Upper lobe of left lung (tissue), 6 donors: ENCODE measurements around the gene ELAC1. TPM values are rescaled to one million over a fixed set of nuclear protein-coding genes. Genes with fewer than 3 reads are reported as not detected.

ENCODE experiments used
- ATAC-seq, 2 donors: fragments of 200-7000 bp; cut with Tn5 transposase; one replicate each; pipeline ENCODE4 v1.9.1; 2022; ENCODE audit warnings: mild to moderate bottlenecking in 2 of 2, moderate library complexity in 2 of 2; ENCODE audit not compliant: low FRiP score in 2 of 2
- DNase-seq, 2 donors: peaks; one replicate each; pipeline ENCODE4 v3.0.0-alpha.2; 2019 to 2020
- H3K27ac ChIP-seq, 4 donors: fragments of 200-600 bp; sonication (generic); one replicate each; pipeline ENCODE4 v1.5.1; 2016 to 2019
- H3K27me3 ChIP-seq, 4 donors: fragments of 200-600 bp; sonication (generic); one replicate each; pipeline ENCODE4 v1.5.1; 2017 to 2019
- H3K36me3 ChIP-seq, 4 donors: fragments of 200-600 bp; sonication (generic); one replicate each; pipeline ENCODE4 v1.5.1; 2016 to 2019
- H3K4me1 ChIP-seq, 4 donors: fragments of 200-600 bp; sonication (generic); one replicate each; pipeline ENCODE4 v1.5.1; 2018 to 2019
- H3K4me3 ChIP-seq, 4 donors: fragments of 200-600 bp; sonication (generic); one replicate each; pipeline ENCODE4 v1.5.1; 2017 to 2019; ENCODE audit warnings: mild to moderate bottlenecking in 2 of 4, moderate library complexity in 1 of 4
- H3K9me3 ChIP-seq, 4 donors: fragments of 200-600 bp; sonication (generic); one replicate each; pipeline ENCODE4 v1.5.1; 2018 to 2019
- EP300 ChIP-seq, 4 donors: sonication (generic); formaldehyde crosslinking; IDR thresholded peaks; one replicate each; pipeline ENCODE4 v1.5.1; 2017; ENCODE audit warnings: antibody characterized with exemption in 4 of 4, control low read depth in 2 of 4
- POLR2A ChIP-seq, 4 donors: fragments of 450-650 bp; IDR thresholded peaks; one replicate each; pipeline ENCODE4 v1.5.1; 2016 to 2017; ENCODE audit warnings: antibody characterized with exemption in 4 of 4, mild to moderate bottlenecking in 2 of 4
- POLR2AphosphoS5 ChIP-seq, 2 donors: sonication (generic); formaldehyde crosslinking; IDR thresholded peaks; one replicate each; pipeline ENCODE4 v1.5.1; 2017; ENCODE audit warnings: antibody characterized with exemption in 2 of 2
- WGBS, 2 donors: methylation state at CpG; one replicate each; pipeline ENCODE4 v1.1.5; 2017 to 2018; 5-methylcytosine and 5-hydroxymethylcytosine counted together
- total RNA-seq, 6 donors: library from RNA; depleted of rRNA in 4 of 6; stranded (reverse); fragments of >200 nt in 4 of 6; gene quantifications; one replicate each; pipeline versions ENCODE4 v1.1.0 to v1.2.1, GENCODE V29; 2016 to 2021
- TF ChIP-seq, protein P1 (sequence below), 6 experiments: fragments of 450-650 bp in 4 of 6; fragments of 200-600 bp in 2 of 6; sonication (generic) in 2 of 6; IDR thresholded peaks; one replicate each; pipeline ENCODE4 v1.5.1; 2016 to 2019; ENCODE audit warnings: antibody characterized with exemption in 6 of 6
- donor health status: DM: no; HTN: no; CAD: no; lungs with moderate emphysema.
- donor health status: DM: no; HTN: yes; CAD: no; lungs with severe emphysema.

Gene ELAC1
- total RNA-seq, 6 donors from 2014 or later: 2.3 to 11.9 (median 9.3) TPM

DNA sequence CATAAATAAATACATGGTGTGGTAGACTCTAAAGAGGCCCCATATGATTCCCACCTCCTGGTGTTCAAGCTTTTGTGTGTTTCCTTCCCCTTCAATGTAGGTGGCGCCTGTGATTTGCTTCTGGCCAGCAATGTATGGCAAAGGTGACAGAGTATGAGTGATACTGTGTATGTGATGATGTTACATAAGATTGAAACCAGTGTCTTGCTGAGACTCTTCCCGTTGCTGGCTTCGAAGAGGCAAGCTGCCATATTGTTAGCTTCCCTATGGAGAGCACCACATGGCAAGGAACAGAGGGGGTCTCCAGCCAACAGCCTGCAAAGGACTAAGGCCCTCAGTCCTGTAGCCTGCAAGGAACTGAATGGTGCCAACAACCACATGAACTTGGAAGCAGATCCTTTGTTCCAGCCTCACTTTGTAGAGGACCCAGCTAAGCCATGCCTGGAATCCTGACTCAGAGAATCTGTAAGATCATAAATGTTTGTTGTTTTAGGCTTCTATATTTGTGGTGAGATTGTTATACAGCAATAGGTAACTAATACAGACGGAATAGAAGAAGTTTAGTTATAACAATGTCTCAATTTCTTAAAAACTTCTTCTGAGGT lies 60.5 kb downstream of the ELAC1 start:
- TF ChIP-seq, protein P1, sequence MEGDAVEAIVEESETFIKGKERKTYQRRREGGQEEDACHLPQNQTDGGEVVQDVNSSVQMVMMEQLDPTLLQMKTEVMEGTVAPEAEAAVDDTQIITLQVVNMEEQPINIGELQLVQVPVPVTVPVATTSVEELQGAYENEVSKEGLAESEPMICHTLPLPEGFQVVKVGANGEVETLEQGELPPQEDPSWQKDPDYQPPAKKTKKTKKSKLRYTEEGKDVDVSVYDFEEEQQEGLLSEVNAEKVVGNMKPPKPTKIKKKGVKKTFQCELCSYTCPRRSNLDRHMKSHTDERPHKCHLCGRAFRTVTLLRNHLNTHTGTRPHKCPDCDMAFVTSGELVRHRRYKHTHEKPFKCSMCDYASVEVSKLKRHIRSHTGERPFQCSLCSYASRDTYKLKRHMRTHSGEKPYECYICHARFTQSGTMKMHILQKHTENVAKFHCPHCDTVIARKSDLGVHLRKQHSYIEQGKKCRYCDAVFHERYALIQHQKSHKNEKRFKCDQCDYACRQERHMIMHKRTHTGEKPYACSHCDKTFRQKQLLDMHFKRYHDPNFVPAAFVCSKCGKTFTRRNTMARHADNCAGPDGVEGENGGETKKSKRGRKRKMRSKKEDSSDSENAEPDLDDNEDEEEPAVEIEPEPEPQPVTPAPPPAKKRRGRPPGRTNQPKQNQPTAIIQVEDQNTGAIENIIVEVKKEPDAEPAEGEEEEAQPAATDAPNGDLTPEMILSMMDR (IDR thresholded peaks at IDR 0.05): no peak
- TF ChIP-seq EP300 (IDR thresholded peaks at IDR 0.05) (no peak), POLR2A (IDR thresholded peaks at IDR 0.05) (no peak), POLR2AphosphoS5 (IDR thresholded peaks at IDR 0.05) (no peak)
- no peaks in the 10 kb centered on the region for H3K9me3 ChIP-seq
- no peak for DNase-seq
- H3K4me1 ChIP-seq: peaks cover 13 to 44% (median 39%) of the 10 kb centered on the region in 4 donors
- no peaks in the 10 kb centered on the region for H3K27me3 ChIP-seq
- ATAC-seq: no peak
- H3K4me3 ChIP-seq: no peak overlapping the region
- 82 to 85% methylated on average over 4 of the region's 4 CpGs for WGBS, 2 donors
- H3K36me3 ChIP-seq: peaks cover 0 to 17% (median 2%) of the 10 kb centered on the region in 4 donors
- H3K27ac ChIP-seq: no peak overlapping the region

DNA sequence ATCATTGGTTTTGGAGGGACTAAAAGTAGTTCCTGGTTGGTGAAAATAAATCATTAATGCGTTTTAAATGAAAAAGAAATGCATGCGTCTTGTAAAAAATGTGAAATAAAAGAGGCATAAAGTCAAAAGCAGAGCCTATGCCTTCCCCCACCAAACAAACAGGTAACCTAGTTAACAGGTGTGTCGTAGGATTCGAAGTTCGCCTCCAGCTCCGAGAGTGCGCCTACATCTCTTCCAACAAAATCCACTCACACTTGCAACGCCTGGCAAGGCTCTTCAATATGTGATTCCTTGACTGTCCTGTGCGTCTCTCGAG lies 61.5 kb downstream of the ELAC1 start:
- WGBS, 2 donors: 10 to 16% methylated on average over 10 of the region's 10 CpGs
- DNase-seq (no peak), ATAC-seq (peak in 1 of 2 donors; percentile 48)
- Histone ChIP-seq H3K36me3 (peaks cover 0 to 18% (median 1%) of the 10 kb centered on the region in 4 donors), H3K27me3 (no peaks in the 10 kb centered on the region), H3K4me3 (peak overlapping the region; percentile 64 to 96 (median 78)), H3K27ac (peak overlapping the region; percentile 96 to 99 (median 99)), H3K9me3 (no peaks in the 10 kb centered on the region), H3K4me1 (peaks cover 13 to 54% (median 46%) of the 10 kb centered on the region in 4 donors)
- TF ChIP-seq POLR2A (IDR thresholded peaks at IDR 0.05) (no peak), POLR2AphosphoS5 (IDR thresholded peaks at IDR 0.05) (no peak), EP300 (IDR thresholded peaks at IDR 0.05) (no peak)
- TF ChIP-seq, protein P1 (IDR thresholded peaks at IDR 0.05): no peak

DNA sequence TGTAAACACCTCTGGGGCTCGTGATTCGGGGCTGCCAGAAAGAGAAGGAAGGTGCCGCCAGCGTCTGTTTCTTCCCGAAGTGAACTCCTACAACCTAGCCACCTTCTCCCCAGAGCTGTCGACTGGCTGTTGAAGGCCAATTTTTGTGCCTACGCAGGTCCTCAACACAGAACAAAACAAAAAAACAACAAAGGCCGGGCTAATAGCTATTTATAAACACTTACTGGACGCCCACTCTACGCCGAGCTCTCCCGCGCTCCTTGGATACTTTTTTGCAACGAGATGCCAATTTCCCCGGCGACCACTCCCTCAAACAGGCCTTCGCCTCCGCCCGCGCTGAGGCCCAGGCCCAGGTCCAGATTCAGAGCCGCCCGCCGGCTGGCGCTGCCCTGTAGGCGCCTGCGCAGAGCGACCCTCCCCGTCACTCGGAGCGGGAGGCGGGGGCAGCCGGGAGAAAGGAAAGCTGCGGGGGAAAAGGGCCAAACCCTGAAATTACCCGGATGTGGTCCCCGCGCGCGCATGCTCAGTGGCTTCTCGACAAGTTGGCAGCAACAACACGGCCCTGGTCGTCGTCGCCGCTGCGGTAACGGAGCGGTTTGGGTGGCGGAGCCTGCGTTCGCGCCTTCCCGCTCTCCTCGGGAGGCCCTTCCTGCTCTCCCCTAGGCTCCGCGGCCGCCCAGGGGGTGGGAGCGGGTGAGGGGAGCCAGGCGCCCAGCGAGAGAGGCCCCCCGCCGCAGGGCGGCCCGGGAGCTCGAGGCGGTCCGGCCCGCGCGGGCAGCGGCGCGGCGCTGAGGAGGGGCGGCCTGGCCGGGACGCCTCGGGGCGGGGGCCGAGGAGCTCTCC lies 62.1 kb downstream of the ELAC1 start, which contains the start of gene SMAD4:
TSS of gene SMAD4 (plus strand) at position 520 of the 843 bp plus-strand sequence. CDS start 16,834 bp downstream, outside the sequence.
- Histone ChIP-seq H3K27me3 (no peaks in the 10 kb centered on the region), H3K4me1 (peaks cover 15 to 59% (median 51%) of the 10 kb centered on the region in 4 donors), H3K9me3 (no peaks in the 10 kb centered on the region), H3K4me3 (peak within 1 kb of the TSS; percentile 64 to 96 (median 78)), H3K27ac (peak within 1 kb of the TSS; percentile 96 to 99 (median 99)), H3K36me3 (peaks cover 0 to 16% (median 2%) of the 10 kb centered on the region in 4 donors)
- DNase-seq: peak; percentile 95 to 98
- TF ChIP-seq EP300 (IDR thresholded peaks at IDR 0.05) (peak in 1 of 4 donors; percentile 3), POLR2A (IDR thresholded peaks at IDR 0.05) (peak in 3 of 4 donors; percentile 79 to 98 (median 95)), POLR2AphosphoS5 (IDR thresholded peaks at IDR 0.05) (peak; percentile 96)
- TF ChIP-seq, protein P1 (IDR thresholded peaks at IDR 0.05): peak in 3 of 6 experiments; percentile 6 to 19 (median 10)
- ATAC-seq: peak; percentile 98
- 2% methylated on average over 17 to 32 of the region's 79 CpGs for WGBS, 2 donors

DNA sequence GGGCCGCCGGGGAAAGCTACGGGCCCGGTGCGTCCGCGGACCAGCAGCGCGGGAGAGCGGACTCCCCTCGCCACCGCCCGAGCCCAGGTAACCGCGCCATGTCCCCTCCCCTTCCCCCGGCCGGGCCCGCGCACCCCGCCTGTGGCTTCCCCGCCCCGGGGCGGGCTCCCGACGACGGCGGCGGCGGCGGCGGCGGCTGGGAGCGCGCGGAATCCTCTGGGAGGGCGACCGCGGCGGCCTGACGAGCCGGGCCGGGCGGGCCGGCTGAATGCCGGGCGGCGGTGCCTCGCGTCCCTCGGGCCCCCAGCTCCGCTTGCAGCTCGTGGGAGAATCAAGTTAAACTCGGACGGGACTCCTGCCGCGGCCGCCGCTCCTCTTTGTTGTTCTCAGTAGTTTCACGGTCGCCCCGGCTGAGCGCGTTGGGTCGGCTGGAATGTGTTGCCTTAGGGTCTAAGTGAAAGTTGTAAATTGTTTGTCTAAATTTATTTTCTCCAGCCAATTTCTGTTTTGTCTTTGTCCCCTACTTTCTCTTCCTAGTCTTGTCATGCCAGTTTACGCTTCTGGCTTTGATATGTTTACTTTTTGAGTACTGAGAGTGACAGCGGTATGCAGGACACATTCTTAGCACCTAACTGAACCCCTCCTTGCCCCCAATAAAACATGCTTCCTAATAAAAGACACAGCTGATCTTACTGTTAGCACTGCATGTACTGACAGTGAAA lies 62.9 kb downstream of the ELAC1 start:
- H3K27ac ChIP-seq: peak overlapping the region; percentile 96 to 99 (median 99)
- H3K4me1 ChIP-seq: peaks cover 23 to 67% (median 59%) of the 10 kb centered on the region in 4 donors
- WGBS, 2 donors: 0% methylated on average over 15 to 53 of the region's 66 CpGs
- peak; percentile 72 to 89 for ATAC-seq
- H3K4me3 ChIP-seq: peak overlapping the region; percentile 41 to 96 (median 78)
- H3K27me3 ChIP-seq: no peaks in the 10 kb centered on the region
- no peaks in the 10 kb centered on the region for H3K9me3 ChIP-seq
- peaks cover 0 to 12% (median 2%) of the 10 kb centered on the region in 4 donors for H3K36me3 ChIP-seq
- peak; percentile 79 to 95 for DNase-seq
- TF ChIP-seq POLR2A (IDR thresholded peaks at IDR 0.05) (no peak), POLR2AphosphoS5 (IDR thresholded peaks at IDR 0.05) (no peak), EP300 (IDR thresholded peaks at IDR 0.05) (no peak)
- TF ChIP-seq, protein P1 (IDR thresholded peaks at IDR 0.05): peak in 1 of 6 experiments; percentile 22
